GM19372 (cell line): Measurements from ENCODE around the gene CDC42BPA.
A peak's percentile ranks its signal among the peaks of the same experiment; 100 is the strongest.
"Not testable (repeated sequence)": the region's sequence is repeated elsewhere in the genome, so short reads cannot be mapped to it uniquely, and the experiment has no call there.

ENCODE experiments used
- ATAC-seq: cut with Tn5 transposase; IDR thresholded peaks from one replicate; pipeline ENCODE4 v1.9.1; 2021; ENCODE audit warnings: mild to moderate bottlenecking, low read depth, moderate library complexity; ENCODE audit not compliant: unreplicated experiment

The CDC42BPA gene

GRCh38 chr1:227016990-227017389, 301.3 kb downstream of the CDC42BPA start:
- ATAC-seq: no peak

GRCh38 chr1:227010645-227011044, 307.6 kb downstream of the CDC42BPA start:
- ATAC-seq: no peak

- ATAC-seq: no peak
These were observed 308.4 kb downstream of the CDC42BPA start for GRCh38 chr1:227009937-227010336.

GRCh38 chr1:227006226-227006796, 312.0 kb downstream of the CDC42BPA start:
- no peak for ATAC-seq

DNA sequence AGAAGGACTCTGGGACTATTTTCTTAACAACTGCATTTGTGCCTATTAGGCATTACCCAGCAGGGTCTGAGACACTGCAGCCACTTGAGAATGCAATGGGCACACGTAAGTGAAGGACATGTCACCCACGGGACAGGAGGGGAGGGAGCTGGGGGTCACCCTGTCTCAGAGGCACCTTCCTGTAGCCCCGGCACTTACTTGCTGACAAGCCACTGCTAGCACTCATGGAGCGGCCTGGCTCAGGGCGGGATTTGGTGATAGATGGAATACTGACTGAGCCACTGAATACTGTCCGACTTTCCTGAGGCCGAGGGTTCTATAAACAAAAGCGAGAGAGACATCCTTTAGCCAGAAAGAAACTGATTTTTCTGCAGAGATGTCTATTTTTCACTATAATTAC, 313.5 kb downstream of the CDC42BPA start:
- no peak for ATAC-seq

DNA sequence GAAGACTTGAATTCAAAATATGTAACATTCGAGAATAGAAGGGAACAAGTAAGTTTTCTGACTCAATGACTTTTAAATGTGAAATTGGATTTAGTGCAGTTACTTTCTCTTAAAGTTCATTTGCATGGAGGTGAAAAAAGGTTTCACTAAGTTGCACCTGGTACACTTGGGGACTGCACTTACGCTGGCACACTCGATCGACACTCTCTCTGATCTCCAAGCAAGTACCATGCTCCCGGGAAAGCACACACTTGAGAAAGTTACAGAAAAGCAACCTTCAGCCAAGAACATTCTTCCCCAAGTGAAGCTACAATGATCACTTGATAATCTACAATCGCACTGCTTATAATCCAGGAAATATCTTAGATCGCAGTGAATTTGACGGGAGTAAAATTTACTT, 315.1 kb downstream of the CDC42BPA start:
- no peak for ATAC-seq

DNA sequence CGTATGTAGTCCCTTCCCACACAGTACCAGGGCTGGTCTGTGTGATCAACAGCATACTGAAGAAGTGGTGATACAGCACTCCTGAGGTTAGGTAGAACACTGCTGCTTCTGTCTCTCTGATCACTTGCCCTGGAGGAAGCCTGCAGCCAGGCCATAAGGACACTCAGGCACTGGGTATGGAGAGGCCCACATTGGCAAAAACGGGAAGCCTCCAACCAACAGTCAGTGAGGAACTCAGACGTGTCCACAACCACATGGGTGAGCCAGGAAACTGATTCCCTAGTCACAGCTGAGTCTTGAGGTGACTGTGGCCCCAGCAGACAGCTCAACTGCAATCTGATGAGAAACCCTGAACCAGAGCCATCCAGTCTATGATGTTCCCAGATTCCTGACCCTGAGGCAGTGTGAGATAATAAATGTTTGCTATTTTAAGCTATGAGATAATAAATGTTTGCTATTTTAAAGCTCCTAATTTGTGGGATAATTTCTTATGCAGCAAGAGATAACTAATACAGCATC, 315.7 kb downstream of the CDC42BPA start:
- ATAC-seq: no peak

- ATAC-seq: not testable (repeated sequence)
These were observed 318.7 kb downstream of the CDC42BPA start for GRCh38 chr1:226999579-226999978.

DNA sequence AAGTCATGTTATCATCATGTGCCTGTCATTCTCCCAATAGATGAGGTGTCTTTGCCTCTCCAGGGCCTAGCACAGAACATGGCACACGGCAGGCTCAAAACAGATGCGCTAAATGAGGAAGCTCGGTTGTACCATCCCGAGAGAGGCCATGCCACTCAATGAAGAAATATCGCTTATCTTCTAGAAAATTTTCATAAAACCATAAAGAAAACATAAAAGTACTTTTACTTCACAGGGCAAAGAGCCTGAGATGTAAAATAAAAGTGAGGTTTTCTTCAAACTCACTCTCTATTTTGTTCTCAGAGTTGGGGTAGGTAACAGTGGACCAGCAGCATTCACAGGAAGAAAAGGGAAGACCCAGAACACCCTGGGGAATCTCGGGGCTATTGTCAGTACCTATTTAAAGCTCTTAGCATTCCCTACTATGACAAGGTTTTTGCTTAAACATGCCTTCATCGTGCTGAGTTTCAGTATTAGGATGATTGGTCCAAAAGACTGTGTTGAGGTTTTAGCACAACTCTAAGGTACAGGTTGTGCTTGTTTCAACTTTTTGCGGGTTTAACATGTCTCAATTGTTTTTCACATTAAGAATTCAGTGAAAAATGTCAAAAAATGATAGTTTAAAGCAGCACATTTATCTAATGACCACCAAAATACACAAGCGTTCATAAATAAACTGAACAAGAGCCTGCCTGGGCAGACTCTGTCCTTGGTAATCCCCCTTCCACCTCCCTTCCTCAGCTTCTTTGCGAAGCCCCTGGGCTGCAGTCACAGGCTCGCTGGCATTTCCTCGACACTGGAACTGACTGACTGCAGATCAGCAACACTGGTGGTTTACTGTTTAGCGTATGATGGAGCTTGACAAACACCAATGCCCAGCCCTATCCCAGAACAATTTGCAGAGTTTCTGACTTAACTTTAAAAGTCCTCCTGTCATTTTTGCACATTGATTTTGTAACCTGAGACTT, 322.6 kb downstream of the CDC42BPA start:
- peak; percentile 88 for ATAC-seq

DNA sequence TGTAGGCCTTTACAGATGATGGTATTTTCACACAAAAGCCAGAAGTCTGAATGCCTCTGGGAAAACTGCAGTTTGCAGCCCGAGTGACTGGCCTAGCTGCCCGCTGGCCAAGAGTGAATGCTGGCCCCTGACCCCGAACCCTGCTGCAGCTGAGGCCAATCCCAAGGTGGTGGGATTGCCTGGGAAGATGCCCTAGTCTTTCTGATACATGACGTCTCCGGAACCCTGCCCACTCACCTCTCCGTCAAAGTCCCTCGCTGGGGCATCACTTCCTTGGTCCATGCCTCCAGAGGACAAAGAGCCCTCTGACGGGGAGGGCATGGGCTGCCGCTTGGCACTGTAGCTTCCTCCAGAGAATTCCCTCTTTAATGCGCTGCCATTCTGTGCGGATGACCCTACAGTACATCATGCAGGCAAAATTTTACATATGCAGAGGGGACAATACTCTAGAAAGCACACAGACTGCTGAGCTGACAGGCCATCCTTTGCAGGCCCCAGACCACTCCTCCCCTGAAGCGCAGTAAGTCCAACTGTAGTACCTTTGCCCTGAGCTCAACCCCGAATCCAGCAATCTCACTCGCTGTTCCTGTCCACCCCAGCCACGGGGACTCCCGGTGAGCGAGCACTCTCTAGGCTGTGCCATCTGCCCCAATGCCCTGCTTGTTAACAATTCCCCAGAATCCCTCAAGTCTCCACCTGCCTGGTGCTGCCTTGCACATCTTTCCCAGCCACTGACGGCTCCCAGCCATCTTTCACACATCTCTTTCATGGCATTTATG, 323.5 kb downstream of the CDC42BPA start:
- ATAC-seq: no peak

DNA sequence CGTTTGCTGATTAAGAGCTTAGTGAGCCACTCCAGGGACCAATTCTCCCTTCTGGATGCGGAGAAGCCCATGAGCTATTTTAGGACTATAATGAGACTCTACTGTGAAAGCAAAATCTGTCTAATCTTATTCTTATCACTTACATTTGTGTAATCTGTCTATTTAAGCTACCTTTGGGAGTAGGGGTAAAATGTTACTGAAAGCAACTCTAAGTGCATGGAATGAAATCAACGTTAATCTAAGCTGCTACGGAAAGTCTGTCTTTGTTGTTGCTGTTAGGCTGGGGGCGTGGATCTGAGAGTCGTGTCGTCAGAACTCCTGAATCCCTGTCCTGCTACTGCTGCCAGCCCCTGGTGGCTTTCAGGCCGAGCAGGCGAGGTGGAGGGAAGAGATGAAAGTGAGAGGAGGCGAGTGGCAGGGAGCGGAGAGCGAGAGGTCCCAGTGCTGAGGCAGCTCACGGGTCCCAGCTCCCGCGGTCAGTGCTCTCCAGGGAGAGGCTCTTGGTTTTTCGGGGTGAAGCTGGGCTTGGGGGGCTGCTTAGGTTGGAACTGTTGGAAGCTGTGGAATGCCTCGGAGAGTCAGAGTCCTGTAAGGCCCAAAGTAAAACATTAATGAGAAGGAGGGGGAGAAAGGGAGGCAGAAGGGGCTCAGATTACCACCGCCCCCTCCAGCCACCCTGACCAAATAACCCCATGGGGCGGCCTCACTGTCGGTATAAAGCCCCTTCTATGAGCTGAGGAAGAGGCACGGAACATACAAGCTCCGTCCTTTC, 324.3 kb downstream of the CDC42BPA start:
- ATAC-seq: no peak

DNA sequence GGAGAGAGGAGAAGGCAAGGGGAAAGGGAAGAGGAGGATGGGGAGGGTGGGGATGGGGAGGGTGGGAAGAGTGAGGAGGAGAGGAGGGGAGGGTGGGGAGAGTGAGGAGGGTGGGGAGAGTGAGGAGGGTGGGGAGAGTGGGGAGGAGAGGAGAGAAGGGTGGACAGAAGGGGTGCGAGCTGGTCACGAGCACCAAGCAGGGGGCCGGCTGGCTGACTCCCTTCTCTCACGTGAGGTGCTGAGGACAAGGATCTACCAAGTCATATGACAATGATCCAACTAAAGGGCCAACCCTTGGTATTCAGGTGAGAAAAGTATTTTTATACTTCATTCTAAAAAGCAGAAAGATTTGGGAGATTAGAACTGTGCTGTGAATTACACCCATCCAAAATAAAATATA, 326.4 kb downstream of the CDC42BPA start:
- ATAC-seq: no peak

DNA sequence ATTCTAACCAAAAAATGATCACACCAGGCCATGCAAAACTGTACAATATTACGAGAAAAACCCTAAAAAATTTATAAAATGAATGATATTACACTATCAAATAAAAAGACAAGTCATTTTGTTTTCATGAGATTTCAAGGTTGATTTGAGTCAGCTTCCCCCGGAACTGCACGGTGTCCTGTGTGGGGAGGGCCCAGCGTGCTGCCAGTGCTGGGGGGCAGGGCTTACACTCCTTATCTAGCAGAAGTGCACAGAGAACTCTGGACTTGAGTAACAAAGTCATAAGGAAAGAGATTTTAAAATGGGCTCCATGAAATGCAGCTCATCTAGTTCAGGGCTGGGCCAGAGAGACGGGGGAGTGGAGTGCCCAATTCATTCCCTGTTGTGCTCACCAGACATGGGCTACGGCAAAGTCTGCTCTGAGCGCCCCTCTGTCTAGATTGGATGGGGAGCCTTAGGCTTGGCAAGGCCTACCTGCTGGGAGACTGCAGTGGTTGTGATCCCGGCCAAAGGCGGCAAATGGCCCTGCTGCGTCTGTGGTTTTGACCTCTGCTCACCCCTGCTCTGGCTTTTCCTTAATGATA, 328.1 kb downstream of the CDC42BPA start:
- no peak for ATAC-seq

GRCh38 chr1:226989085-226989920, 329.0 kb downstream of the CDC42BPA start:
- no peak for ATAC-seq

DNA sequence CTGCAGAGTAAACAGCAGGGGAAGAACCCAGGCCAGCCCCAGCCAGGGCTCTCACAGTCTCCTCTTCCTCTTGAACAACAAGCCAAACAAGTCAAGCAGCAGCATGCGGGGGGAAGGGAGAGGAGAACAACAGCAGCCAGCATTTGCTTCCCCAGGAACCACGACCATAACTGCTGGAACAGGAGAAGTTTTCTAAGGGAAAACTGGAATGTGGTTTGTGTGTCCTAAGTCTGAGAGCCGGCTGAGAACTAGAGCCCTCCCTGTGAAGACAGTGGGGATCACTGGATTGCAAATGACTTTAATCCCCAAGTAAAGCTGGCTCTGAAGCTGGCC, 330.0 kb downstream of the CDC42BPA start:
- ATAC-seq: no peak

GRCh38 chr1:226987623-226988333, 330.5 kb downstream of the CDC42BPA start:
- ATAC-seq: no peak

DNA sequence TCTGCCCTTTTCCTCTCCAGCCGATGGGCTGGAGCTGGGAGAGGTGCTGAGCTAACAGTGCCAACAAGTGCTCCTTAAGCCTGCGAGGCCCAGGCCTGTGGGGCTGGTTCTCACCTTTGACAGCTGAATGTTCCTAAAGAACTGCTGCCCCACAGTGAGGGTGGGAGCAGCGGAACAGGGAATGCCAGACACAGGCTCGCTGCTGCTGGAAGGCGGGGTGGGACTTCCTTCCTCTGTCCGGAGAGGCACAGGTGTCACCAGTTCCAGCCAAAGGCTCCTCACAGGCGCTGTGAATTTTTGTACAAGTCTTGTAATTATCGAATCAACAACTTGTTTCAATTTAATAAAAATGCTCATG, 331.1 kb downstream of the CDC42BPA start:
- ATAC-seq: no peak

GRCh38 chr1:226986496-226987178, 331.7 kb downstream of the CDC42BPA start:
- ATAC-seq: no peak
